Hepatocyte (in vitro differentiated cells): ENCODE data around the gene COPS9.

Experiments used
- CTCF ChIP-seq: fragments of 200-600 bp; sonication (generic); IDR thresholded peaks from 2 replicates; pipeline ENCODE4 v1.5.1; 2016; ENCODE audit warnings: antibody characterized with exemption, mild to moderate bottlenecking; ENCODE audit not compliant: poor library complexity
- EZH2 ChIP-seq: fragments of 200-600 bp; sonication (generic); IDR thresholded peaks from 2 replicates; pipeline ENCODE4 v1.6.1; 2016; ENCODE audit warnings: antibody characterized with exemption, mild to moderate bottlenecking, borderline replicate concordance

DNA sequence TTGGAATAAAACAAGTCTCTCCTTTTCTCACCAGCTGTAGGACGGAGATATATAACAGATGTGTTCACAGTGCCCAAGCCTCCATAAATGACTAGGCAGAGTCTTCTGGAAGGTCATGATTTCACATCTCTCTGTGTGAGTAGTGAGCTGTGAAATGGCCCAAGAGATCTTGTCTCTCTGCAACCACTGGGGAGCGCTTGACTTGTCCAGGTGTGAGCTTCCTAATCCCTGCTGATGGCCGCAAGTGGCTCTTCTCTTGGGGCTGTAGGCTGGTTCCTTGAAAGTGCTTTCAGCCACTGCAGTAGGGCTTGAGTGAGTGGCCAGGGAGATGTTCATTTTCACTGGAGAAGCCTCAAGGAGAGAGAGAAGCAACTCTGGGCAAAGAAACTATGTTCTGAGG is 42.5 kb upstream of the COPS9 start:
- no peak for TF ChIP-seq CTCF
- no peak for TF ChIP-seq EZH2
